ENCODE data around the gene GTF2E1.
A peak's percentile ranks its signal among the peaks of the same experiment; 100 is the strongest.
"Not testable (repeated sequence)": the region's sequence is repeated elsewhere in the genome, so short reads cannot be mapped to it uniquely, and the experiment has no call there.

The GTF2E1 gene

GRCh38 chr3:120742198-120742848 lies at the start of gene GTF2E1, which contains the start of gene RABL3:
GTF2E1 (plus strand) TSS chr3:120742744; CDS start chr3:120750553, 7,809 bp downstream.
RABL3 (minus strand) TSS chr3:120742516; CDS start chr3:120742507, 9 bp downstream.
- peak; percentile 93 for DNase-seq (ENCODE audit: low read depth)

DNA sequence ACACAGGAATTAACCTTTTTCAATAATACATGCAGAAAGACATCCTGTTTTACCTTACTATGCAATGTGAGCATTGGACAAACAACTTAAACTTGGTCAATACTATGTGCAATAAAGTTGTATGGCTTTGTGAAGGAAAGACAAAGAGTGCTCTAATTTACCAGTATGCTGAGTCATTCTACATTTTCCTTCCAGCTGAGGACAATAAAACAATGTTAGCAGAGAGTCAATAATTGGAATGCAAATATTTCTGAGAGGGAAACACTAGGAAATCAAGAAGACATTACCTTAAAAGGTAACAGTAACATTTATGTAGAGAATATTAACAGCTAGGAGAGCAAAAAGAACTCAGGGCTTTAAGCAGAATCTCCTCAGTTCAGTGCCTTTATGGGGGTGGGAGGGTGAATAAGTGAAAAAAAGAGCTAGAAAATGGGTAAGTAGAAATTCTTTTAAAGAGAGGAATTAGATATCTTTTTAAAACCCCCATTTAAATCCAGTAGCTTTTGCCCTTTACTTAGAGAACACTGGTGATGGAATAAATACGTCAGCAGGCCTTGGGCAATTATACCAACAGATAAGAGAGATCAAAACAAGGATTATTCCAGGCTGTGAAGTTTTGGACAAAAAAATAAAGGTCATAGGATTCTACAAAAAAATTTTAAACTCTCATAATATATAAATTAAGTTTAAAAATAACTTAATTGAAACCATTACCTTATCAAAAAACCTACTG lies 48.9 kb upstream of the GTF2E1 start:
- DNase-seq (ENCODE audit: low read depth), result no peak

- no peak for DNase-seq (ENCODE audit: low read depth)
Observed at GRCh38 chr3:120699333-120699732, 43.2 kb upstream of the GTF2E1 start.

DNA sequence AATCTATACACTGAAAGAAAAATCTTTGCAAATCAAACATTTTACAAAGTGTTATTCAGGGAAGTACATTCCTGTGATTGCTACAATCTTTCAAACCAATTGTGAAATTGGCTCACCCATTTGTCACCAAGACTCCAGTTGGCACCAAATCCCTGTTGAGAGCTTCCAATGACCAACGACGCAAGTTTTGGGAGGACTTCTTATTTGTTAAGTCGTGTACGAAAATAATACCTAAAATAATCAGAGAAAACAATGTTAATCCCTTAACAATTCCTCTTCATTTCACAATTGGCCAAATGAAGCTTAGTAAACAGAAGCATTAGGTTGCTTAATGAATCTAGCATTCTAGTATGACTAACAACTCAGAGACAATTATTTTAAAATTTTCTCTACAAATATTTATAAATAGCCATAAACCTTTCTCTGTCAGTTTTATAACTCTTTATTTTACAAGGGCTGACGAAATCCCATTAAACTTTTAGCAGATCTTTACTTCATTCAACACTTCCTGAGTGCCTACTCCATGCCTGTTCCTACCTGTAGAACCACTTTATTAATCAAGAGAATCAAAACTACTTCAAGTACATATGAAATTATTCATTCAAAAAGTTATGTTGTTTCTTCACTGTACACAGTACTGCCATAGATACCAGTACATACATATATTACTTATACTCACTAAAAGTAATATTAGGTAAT lies 36.5 kb upstream of the GTF2E1 start:
- DNase-seq (ENCODE audit: low read depth), result no peak

DNA sequence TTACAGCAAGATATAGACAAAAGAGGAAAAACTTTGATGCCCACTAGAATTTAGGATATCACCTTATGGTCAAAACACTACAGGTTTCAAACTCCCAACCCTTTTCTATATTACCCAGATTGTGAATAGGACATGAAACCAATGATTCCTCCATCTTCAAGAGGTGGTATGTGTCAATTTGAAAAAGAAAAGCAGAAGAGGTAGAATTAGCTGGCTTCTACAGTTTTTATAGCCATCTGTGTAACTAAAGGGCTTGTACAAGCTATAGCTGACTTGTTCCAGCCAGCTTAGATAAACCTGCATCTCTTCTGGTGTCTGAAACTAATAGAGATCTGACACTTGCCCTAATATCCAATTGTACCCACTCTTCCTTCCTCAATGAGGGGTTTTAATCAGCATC lies 35.6 kb upstream of the GTF2E1 start:
- no peak for DNase-seq (ENCODE audit: low read depth)

- no peak for DNase-seq (ENCODE audit: low read depth)
Observed at GRCh38 chr3:120708408-120708807, 34.1 kb upstream of the GTF2E1 start.

GRCh38 chr3:120710369-120710768 lies 32.2 kb upstream of the GTF2E1 start:
- DNase-seq (ENCODE audit: low read depth), result no peak

GRCh38 chr3:120713262-120713661 lies 29.3 kb upstream of the GTF2E1 start:
- DNase-seq (ENCODE audit: low read depth), result no peak

- DNase-seq (ENCODE audit: low read depth), result peak; percentile 25
Observed at GRCh38 chr3:120719167-120719834, 23.2 kb upstream of the GTF2E1 start.

DNA sequence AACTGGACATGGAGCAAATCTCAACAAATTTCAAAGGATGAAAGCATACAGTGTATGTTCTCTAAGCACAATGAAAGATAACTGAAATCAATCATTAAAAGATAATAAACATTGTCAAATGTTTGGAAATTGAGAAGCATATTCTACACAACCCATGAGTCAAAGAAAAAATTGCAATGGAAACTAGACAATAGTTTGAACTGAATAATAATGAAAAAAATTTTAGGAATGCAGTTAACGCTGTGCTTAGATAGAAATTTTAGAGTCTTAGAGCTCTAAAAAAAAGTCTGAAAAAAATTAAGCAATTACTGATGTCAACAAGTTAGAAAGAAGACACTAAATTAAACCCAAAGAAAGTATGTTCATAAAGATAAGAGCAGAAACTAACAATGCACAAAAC lies 15.8 kb upstream of the GTF2E1 start:
- no peak for DNase-seq (ENCODE audit: low read depth)

DNA sequence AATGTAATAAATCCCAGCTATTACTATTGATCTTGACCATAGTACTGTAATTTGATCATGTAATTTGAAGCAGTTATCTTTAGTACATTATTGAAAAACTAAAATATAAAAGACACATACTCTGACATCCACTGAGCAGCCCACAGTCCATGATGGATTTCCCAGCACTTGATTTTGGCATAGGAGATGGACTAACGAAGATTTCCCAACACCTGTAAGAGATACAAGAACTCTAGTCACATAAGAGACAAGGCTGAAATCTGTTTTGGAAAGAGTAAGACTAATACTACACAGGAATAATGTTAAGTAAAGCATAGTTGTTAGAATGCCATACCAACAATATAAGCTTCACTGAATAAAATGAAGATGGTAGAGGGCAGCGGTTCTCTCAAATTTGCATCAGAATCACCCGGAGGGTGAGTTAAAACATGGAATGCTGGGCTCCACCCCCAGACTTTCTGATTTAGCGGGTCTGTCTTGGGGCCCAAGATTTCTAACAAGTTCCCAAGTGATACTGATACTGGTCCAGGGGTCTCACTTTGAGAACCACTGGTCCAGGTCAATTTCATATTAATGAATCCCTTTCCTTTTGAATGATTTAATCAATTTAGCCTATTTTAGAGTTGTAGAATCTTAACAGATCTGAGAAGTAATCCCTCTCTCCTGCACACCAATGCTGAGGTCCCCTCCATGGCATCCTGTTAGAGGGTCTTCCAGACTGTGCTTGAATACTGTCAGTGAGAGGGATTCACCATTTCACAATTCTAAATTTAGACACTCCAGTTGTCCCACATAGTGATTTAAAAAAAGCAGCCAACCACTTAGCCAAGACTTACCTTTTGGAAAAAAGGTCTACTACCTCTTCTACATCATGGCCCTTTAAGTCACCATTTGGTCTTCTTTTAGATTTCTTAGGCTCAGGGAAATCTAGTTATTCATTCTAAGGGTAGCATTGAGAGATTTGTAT lies 11.7 kb upstream of the GTF2E1 start:
- DNase-seq (ENCODE audit: low read depth), result no peak

DNA sequence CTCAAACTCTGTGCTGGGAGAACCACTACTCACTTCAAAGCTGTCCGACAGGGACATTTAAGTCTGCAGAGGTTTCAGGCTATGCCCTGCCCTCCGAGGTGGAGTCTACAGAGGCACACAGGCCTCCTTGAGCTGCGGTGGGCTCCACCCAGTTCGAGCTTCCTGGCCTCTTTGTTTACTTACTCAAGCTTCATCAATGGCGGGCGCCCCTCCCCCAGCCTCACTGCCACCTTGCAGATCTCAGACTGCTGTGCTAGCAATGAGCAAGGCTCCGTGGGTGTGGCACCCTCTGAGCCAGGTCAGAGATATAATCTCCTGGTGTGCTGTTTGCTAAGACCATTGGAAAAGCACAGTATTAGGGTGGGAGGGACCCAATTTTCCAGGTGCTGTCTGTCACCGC lies 4.5 kb upstream of the GTF2E1 start:
- DNase-seq (ENCODE audit: low read depth), result not testable (repeated sequence)

DNA sequence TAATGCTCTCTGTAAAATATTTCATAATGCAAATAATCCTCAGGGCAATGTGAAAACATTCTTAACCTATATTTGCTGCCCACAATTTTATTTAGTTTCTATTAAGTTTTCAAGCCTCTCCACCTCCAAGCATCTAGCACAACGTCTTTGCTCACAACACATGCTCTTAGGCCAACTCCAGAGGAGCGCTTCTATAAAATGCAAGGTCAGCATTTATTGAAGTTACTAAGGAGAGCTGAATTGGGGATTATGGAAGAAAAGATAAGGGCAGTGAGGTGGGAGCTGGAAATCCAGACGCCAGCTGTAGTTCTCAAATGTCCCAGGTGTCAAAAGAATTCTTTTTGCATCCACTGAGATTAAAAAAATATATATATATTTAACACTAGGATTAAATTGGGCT lies 1.2 kb upstream of the GTF2E1 start:
- DNase-seq (ENCODE audit: low read depth), result no peak

DNA sequence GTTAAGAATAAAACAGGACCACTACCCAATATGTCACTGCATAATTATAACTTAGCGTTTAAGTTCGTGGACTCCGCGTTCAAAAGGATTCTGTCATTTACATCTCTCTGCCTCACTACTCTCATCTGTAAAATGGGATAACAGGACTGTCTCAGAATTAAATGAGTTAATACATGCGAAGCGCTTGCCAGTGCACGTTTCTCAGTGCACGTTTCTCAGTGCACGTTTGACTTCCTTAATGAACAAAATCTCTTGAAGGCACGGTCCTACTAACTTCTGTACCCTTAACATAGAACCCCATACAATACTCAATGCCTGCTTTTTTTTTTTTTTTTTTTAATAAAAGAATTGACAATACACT lies 727 bp upstream of the GTF2E1 start:
- no peak for DNase-seq (ENCODE audit: low read depth)

GRCh38 chr3:120742849-120743365 lies 363 bp downstream of the GTF2E1 start:
- no peak for DNase-seq (ENCODE audit: low read depth)

DNA sequence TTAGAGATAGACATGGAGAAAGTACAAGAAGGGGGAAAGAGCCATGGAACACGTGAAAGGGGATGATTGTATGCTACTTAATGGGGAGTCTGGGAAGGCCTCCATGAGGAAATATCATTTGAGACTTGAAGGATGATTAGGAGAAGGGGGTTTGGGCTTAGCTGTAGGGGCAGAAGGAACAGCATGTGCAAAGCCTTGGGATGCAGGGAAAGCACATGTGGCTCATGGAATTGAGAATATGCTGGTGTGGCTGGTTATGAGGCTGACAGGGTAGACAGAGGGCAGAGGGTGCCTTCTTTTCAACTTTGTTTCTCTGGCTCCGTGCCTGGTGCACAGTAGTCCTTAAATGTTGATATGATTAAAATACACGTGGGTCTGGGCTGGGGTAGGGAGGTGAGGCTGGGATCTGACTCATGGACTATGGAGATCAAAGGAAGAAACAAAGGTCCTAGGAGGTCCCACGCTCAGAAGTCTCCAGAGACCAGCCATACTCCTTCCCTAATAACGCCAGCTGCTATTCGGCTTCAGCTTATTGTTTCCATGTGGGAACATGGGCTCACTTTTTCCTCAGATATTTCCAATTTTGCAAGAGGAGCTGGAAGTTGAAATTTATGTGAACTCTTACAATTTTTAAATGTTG lies 1.1 kb downstream of the GTF2E1 start:
- no peak for DNase-seq (ENCODE audit: low read depth)

DNA sequence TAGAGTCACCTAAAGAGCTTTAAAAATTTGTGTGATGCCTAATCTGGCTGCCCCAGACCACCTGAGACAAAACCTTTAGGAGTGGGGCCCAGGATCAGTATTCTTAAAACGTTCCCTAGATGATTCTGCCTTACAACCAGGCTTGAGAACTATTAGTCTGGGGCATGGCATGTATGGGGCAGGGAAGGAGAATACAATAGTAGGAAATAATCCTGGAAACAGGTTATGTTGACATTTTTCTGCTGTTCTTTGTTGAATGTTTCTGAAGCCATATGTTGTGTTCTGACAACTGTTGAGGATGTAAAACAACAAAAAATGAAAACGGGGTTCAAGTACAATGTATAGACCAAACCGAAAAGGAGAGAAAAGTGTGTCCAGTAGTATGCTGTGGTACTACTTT lies 2.9 kb downstream of the GTF2E1 start:
- DNase-seq (ENCODE audit: low read depth), result no peak

- DNase-seq (ENCODE audit: low read depth), result no peak
Observed at GRCh38 chr3:120749843-120750242, 7.3 kb downstream of the GTF2E1 start.

DNA sequence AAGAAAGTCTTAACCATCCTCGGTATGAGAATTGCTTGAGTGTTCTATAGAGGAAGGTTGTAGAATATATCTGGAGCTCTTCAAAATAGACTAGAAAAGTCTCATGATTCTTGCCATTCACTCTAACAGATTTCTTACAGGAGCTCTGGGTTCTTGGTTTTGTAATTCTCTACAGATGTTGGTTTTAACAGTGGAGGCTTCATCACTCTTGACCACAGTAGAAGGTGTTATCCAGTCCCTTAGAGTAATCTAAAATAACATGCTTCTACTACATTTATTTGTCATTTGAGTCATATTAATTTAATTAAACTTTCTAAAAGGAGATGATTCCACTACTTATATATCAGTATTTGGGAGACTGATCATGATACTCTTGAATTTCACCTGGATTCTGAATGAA lies 9.7 kb downstream of the GTF2E1 start:
- no peak for DNase-seq (ENCODE audit: low read depth)

DNA sequence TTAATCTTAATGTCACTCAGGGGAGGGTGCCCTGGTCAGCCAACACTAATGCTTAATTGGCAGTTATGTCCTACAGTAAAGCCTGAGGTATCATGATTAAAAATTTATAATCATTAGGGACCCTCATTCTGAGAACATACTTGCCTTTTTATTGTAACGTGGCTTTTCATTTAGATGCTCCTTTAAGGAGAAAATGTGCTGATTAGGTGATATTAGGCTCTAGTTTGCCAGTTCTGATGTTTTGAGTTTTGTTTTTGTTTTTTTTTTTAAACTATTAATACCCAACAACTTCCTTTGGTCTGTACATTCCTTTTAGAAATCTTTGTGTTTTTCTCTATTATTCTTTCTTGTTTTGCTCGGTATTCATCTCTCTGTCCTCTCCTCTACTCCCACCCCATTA lies 10.3 kb downstream of the GTF2E1 start:
- no peak for DNase-seq (ENCODE audit: low read depth)

DNA sequence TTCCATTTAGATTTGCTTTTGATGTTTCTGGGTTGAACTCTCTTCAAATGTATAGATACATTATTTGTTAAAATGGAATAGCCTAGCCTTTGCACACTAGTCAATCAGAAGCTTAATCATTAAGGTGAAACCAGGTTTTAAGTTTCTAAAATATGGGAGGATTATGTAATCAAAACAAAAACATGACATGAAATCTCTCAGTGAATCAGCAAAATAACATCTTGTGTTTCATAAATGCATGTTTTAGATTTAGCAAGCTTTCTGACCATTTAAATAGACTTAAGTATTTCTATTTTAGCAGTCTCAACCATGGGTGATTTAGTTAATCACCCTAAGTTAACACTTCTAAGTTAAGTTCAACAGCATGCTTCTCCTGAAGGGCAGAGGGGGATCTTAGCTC lies 11.3 kb downstream of the GTF2E1 start:
- no peak for DNase-seq (ENCODE audit: low read depth)

All from stimulated activated CD8-positive, alpha-beta memory T cell treated with anti-CD3 and anti-CD28 coated beads, Interleukin-7, amount 100 ng/mL, for 24 hours (primary cell).